DND-41 (cell line): ENCODE results near the gene CHID1.

ENCODE experiments used
- ATAC-seq: fragments of 200-7000 bp; cut with Tn5 transposase; 3 replicates; pipeline ENCODE4 v1.9.1; 2021; ENCODE audit warnings: low read depth; ENCODE audit not compliant: insufficient read depth
- DNase-seq: peaks from one replicate; pipeline ENCODE4 v3.0.0-alpha.2; 2020
- H2AFZ ChIP-seq: 2 replicates; pipeline ENCODE4 v1.6.0; 2012; ENCODE audit warnings: low read depth, low read length
- H3K27ac ChIP-seq: 2 replicates; pipeline ENCODE4 v1.5.1; 2012; ENCODE audit warnings: low read length, inconsistent platforms
- H3K27me3 ChIP-seq: fragments of 200-600 bp; sonication (generic); 2 replicates; pipeline ENCODE4 v1.6.0; 2012; ENCODE audit warnings: low read length, mild to moderate bottlenecking, inconsistent platforms; ENCODE audit not compliant: insufficient read depth, poor library complexity
- H3K36me3 ChIP-seq: 2 replicates; pipeline ENCODE4 v1.5.1; 2012; ENCODE audit warnings: low read length, inconsistent platforms; ENCODE audit not compliant: insufficient read depth
- H3K4me1 ChIP-seq: 2 replicates; pipeline ENCODE4 v1.5.1; 2012; ENCODE audit warnings: mild to moderate bottlenecking, low read length; ENCODE audit not compliant: insufficient read depth
- H3K4me2 ChIP-seq: 2 replicates; pipeline ENCODE4 v1.6.0; 2012; ENCODE audit warnings: mild to moderate bottlenecking, moderate library complexity, low read length, inconsistent platforms; ENCODE audit not compliant: insufficient read depth
- H3K4me3 ChIP-seq, 2 experiments: fragments of 200-600 bp in 1 of 2; shearing (Covaris generic) in 1 of 2; 2 replicates each; pipeline ENCODE4 v1.5.1; 2012 to 2016; ENCODE audit warnings: inconsistent platforms in 2 of 2, low read length in 2 of 2, mild to moderate bottlenecking in 2 of 2, low read depth in 1 of 2, moderate library complexity in 1 of 2
- H3K79me2 ChIP-seq: 2 replicates; pipeline ENCODE4 v1.6.0; 2012; ENCODE audit warnings: low read length, inconsistent platforms; ENCODE audit not compliant: insufficient read depth
- H3K9ac ChIP-seq: 2 replicates; pipeline ENCODE4 v1.6.0; 2012; ENCODE audit warnings: low read depth, mild to moderate bottlenecking, inconsistent platforms, low read length, moderate library complexity
- H3K9me3 ChIP-seq: 2 replicates; pipeline ENCODE4 v1.5.1; 2012; ENCODE audit warnings: low read length, moderate library complexity, mild to moderate bottlenecking, inconsistent platforms; ENCODE audit not compliant: insufficient read depth, severe bottlenecking
- H4K20me1 ChIP-seq: 2 replicates; pipeline ENCODE4 v1.6.0; 2012; ENCODE audit warnings: low read length; ENCODE audit not compliant: insufficient read depth
- EZH2 ChIP-seq: IDR thresholded peaks from 3 replicates; pipeline ENCODE4 v1.6.1; 2012; ENCODE audit warnings: borderline replicate concordance, low read depth, mild to moderate bottlenecking, moderate library complexity, low read length, inconsistent platforms; ENCODE audit not compliant: severe bottlenecking
- TF ChIP-seq, protein P1 (sequence below): IDR thresholded peaks from 2 replicates; pipeline ENCODE4 v1.5.1; 2012; ENCODE audit warnings: borderline replicate concordance, low read length, moderate library complexity, mild to moderate bottlenecking; ENCODE audit not compliant: poor library complexity, severe bottlenecking; ENCODE audit errors: extremely low read depth

The CHID1 gene

DNA sequence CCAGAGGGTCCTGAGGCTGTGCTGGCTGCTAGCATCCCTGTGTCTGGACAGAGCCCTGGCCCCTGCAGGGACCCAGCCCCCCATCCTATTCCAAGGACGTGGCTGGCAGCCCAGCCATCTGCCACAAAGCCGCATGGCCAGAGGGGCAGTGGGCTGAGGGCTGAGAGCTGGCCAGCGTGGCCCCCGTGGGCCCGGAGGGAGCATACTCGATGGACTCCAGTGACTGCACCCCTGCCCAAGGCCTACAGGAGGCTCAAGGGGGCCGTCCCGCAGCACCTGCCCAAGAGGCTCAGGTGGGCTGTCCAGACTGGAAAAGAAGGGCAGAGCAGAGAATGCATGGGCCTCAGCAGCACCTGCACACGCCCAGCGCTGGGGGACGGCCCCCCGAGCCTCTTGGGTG is 54.8 kb downstream of the CHID1 start:
- no peak for ATAC-seq
- Histone ChIP-seq H3K4me2 (no peak overlapping the region), H3K9me3 (no peaks in the 10 kb centered on the region), H3K27me3 (no peaks in the 10 kb centered on the region), H2AFZ (no peak overlapping the region), H3K36me3 (no peaks in the 10 kb centered on the region), H3K4me1 (no peaks in the 10 kb centered on the region), H3K27ac (no peak overlapping the region), H4K20me1 (peaks cover 9% of the 10 kb centered on the region; the same call in 1 of the 2 replicates), H3K4me3 (no peak overlapping the region), H3K9ac (no peak overlapping the region), H3K79me2 (no peaks in the 10 kb centered on the region)
- DNase-seq = no peak
- TF ChIP-seq, protein P1, sequence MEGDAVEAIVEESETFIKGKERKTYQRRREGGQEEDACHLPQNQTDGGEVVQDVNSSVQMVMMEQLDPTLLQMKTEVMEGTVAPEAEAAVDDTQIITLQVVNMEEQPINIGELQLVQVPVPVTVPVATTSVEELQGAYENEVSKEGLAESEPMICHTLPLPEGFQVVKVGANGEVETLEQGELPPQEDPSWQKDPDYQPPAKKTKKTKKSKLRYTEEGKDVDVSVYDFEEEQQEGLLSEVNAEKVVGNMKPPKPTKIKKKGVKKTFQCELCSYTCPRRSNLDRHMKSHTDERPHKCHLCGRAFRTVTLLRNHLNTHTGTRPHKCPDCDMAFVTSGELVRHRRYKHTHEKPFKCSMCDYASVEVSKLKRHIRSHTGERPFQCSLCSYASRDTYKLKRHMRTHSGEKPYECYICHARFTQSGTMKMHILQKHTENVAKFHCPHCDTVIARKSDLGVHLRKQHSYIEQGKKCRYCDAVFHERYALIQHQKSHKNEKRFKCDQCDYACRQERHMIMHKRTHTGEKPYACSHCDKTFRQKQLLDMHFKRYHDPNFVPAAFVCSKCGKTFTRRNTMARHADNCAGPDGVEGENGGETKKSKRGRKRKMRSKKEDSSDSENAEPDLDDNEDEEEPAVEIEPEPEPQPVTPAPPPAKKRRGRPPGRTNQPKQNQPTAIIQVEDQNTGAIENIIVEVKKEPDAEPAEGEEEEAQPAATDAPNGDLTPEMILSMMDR = no peak
- no peak for TF ChIP-seq EZH2

DNA sequence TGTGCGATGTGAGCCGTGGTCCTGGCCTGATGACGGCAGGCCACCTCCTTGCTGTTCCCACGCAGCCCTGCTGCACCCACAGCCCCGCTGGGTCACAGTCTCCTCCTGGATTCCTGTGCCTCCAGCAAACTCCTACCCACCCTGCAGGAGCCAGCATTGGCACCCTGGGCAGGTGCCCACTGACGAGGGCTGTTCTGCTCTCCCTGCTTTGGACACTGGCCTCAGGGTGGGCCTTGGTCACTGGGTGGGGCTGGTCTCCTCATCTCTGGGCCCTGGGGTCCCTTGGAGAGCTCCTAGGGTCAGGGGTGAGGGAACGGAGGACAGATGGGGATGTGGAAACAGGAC is 55.3 kb downstream of the CHID1 start:
- no peaks in the 10 kb centered on the region for H3K79me2 ChIP-seq
- H3K4me3 ChIP-seq = no peak overlapping the region
- no peak overlapping the region for H3K4me2 ChIP-seq
- TF ChIP-seq, protein P1 = no peak
- no peak for TF ChIP-seq EZH2
- no peak overlapping the region for H2AFZ ChIP-seq
- no peak for DNase-seq
- no peaks in the 10 kb centered on the region for H3K9me3 ChIP-seq
- no peak overlapping the region for H3K9ac ChIP-seq
- no peak for ATAC-seq
- peaks cover 9% of the 10 kb centered on the region; the same call in 1 of the 2 replicates for H4K20me1 ChIP-seq
- H3K36me3 ChIP-seq = no peaks in the 10 kb centered on the region
- no peak overlapping the region for H3K27ac ChIP-seq
- no peaks in the 10 kb centered on the region for H3K4me1 ChIP-seq
- no peaks in the 10 kb centered on the region for H3K27me3 ChIP-seq

DNA sequence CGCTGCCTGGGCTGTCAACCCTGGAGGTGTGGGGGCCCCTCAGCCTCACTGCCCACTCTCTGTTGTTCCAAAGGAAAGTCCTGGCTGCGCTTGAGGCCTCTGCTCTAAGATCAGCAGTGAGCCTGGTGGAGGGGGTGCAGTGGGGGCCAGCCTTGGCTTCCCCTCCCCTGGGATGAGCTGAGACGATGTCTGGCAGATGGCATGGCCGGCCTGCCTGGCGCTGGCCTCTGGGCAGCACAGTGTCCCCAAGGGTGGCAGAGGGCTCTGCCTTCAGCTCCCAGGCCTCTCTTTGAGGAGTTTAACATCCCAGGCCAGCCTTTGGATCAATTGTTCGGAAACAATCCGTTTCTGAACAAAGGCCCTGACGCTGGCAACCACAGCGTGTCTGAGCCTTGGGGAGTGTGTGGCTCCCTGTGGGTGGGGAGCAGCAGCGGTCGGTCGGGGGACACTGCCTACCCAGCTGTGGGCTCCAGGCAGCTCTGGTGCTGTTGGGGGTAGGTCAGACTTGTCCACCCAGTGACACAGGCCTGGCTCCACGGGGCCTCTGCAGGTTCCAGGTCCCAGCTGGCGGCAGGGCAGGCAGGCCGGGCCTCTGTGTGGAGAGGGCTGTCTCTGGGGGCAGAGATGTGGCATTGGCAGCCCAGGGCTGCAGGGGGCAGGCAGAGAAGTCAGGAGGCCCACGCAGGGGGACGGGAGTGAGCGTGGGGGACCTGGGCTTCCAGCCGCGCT is 55.8 kb downstream of the CHID1 start:
- H3K9me3 ChIP-seq = no peaks in the 10 kb centered on the region
- H3K4me1 ChIP-seq = no peaks in the 10 kb centered on the region
- no peaks in the 10 kb centered on the region for H3K79me2 ChIP-seq
- H3K27ac ChIP-seq = no peak overlapping the region
- ATAC-seq = no peak
- no peaks in the 10 kb centered on the region for H3K27me3 ChIP-seq
- H2AFZ ChIP-seq = no peak overlapping the region
- no peak for DNase-seq
- H3K9ac ChIP-seq = no peak overlapping the region
- TF ChIP-seq, protein P1 = no peak
- TF ChIP-seq EZH2 = no peak
- H3K4me3 ChIP-seq = no peak overlapping the region
- no peak overlapping the region for H3K4me2 ChIP-seq
- H4K20me1 ChIP-seq = peaks cover 9% of the 10 kb centered on the region; the same call in 1 of the 2 replicates
- no peaks in the 10 kb centered on the region for H3K36me3 ChIP-seq
